Epithelial cell of esophagus (primary cell): ENCODE data around the gene GSG1L.

Experiments used
- DNase-seq: peaks from one replicate; pipeline ENCODE4 v3.0.0; 2010; ENCODE audit warnings: low read depth
- H3K4me3 ChIP-seq: 2 replicates; pipeline ENCODE4 v1.5.1; 2011; ENCODE audit warnings: mild to moderate bottlenecking, low read length, control low read depth
- CTCF ChIP-seq: IDR thresholded peaks from 2 replicates; pipeline ENCODE4 v1.5.1; 2011; ENCODE audit warnings: low read depth, mild to moderate bottlenecking, low read length, control low read depth, inconsistent platforms; ENCODE audit not compliant: insufficient read depth; ENCODE audit errors: missing control alignments

The GSG1L gene

GRCh38 chr16:28062847-28063521 lies 530 bp downstream of the GSG1L start:
- DNase-seq: no peak
- H3K4me3 ChIP-seq: no peak overlapping the region
- no peak for TF ChIP-seq CTCF

DNA sequence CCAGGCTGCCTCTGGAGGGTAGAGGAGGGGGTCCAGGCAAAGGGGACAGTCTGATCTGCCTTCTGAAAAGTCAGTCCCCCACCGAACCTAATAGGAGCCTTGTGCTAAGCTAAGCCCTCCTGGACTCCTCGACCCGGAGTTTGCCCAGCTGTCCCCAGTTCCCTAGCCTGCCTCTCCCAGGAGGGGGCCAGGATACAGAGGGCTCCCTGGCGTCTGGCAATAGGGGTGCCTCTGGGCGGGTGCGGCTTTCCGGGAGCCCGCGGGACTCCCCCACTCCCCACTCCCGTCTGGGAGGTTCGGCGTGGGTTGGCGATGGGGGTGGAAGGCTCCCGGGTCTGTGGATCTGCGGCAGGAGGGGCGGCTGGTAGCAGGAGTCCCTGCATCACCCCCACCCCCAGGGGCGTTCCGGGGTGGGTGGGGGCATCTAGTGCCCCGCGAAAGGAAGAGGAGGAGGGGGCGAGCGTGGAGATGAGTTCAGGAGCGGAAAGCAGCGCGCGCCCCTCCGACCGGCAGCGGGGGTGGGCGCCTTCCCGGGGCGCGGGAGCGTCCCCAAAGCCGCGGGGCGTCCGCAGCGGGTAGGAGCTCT lies 1.2 kb downstream of the GSG1L start:
- no peak for DNase-seq
- no peak overlapping the region for H3K4me3 ChIP-seq
- no peak for TF ChIP-seq CTCF

DNA sequence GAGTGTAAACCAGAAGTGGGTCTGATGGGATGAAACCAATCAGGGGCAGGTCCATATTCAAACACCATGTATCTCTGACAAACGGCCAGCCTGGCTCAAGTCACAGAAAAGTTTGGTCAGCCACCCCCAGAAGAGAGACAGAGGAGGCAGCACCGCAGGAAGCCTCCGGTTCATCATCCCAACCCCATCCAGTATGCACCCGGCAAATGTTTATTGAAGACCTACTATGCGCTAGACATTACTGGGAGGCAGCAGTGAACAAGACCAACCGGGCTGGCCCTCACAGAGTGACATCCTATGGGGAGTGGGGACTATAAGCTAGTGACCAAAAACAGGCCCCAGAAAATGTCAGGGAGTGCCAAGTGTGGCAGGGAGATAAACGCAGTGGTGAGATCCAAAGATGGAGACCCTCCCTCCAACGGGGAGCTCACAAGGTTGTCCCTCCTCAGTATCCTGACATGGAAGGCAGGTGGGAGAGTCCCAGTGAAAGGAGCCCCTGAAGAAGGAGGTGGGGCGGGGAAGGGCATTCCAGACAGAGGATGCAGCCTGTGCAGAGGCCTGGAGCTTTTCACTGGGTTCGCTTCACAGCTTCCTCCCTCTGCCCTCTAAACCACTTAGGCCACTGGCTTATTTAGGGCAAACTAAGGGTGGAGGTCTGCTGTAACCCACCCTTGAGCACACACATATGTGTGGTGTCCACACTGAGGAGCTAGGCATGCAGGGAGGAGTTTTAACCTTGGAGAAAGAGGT lies 2.0 kb downstream of the GSG1L start:
- no peak for TF ChIP-seq CTCF
- no peak overlapping the region for H3K4me3 ChIP-seq
- no peak for DNase-seq

DNA sequence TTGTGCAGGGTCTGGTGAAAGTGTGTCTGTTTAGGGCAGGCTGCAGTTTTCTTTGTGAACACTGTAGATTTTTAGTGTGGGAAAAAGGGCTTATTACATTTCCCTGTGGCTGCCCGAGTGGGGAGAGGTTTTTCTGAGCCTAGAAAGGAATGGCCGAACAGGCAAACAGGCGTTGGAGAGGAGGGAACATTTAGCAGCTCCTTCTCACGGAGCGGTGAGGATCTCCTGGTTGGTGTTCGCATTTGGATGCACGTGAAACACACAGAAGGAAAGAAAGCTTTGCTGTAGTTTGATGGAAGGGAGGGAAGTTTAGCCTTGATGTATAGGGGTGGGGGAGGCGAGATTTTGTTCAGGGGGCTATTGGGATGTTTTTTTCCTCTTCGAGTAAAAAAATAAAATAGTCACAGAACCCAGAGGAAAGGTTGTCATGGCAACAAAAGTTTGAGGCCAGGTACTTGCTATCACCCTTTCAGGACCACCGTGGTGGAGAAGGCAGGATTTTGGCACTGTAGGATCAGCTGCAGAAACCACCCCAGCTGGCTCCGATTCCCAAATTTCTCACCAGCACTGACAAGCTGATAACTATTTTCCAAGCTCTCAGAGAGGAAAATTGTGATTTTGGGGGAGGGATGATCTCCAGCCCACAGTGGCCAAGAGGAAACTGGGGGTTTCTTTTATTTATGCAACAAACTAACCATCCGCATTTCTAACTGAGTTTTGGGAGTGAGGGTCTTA lies 3.5 kb downstream of the GSG1L start:
- DNase-seq: no peak
- no peak overlapping the region for H3K4me3 ChIP-seq
- no peak for TF ChIP-seq CTCF

GRCh38 chr16:28058839-28059589 lies 4.5 kb downstream of the GSG1L start:
- no peak for DNase-seq
- no peak overlapping the region for H3K4me3 ChIP-seq
- no peak for TF ChIP-seq CTCF

GRCh38 chr16:28057949-28058348 lies 5.6 kb downstream of the GSG1L start:
- no peak for TF ChIP-seq CTCF
- no peak overlapping the region for H3K4me3 ChIP-seq
- DNase-seq: no peak
